RWPE1 (cell line): ENCODE data around the gene VWA7.

Experiments used
- CTCF ChIA-PET: fragments of 350-600 bp; sonication (Branson Sonifier 250); formaldehyde crosslinking; extraction: SDS; loops from one replicate; lab custom pipeline; 2021; lab: Yijun Ruan, JAX
- POLR2A ChIA-PET: fragments of 400-600 bp; formaldehyde crosslinking; extraction: SDS; loops from one replicate; lab custom pipeline; 2020; ENCODE audit warnings: antibody characterized with exemption; ENCODE audit not compliant: low non-redundant PET; lab: Yijun Ruan, JAX
- DNase-seq: peaks from one replicate; pipeline ENCODE4 v3.0.0; 2012; ENCODE audit warnings: low spot score
- H3K27ac ChIP-seq: fragments of 450-650 bp; 2 replicates; pipeline ENCODE4 v1.5.1; 2017
- TF ChIP-seq, protein P1 (sequence below): fragments of 450-650 bp; conservative IDR thresholded peaks from 2 replicates; pipeline ENCODE4 v1.5.1; 2017; ENCODE audit warnings: low read depth, mild to moderate bottlenecking

Gene VWA7

DNA sequence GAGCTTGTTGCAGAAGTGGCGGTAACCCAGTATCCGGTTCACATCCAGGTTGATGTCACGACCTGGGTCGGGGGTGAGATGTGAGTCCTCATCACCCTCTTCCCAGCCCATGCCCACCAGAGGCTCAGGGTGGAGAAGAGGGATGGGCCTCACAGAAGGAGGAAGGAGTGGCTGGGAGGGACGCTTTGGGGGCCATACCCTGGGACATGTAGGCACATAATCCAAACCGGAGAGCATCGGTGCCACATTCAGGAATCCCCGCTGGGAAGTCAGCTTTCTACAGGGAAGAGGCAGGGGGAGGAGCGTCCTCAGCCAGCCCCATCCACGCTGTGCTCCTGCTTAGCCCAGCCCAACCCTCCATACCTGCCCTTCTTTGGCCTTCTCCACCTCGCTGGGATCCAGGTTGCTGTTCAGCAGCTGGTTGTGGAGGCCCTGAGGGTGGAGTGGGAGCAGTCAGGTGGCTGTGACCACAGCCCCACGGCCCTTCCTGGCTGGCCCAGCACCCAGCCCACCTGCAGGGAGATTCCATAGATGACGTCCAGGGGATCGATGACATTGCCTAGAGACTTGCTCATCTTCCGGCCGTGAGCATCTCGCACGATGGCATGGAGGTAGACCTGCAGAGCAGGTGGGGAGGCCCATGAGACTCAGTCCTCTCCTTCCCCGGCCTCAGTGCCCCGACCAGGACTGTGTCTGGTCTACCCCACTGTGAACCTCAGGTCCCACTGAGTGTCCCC, 3.5 kb upstream of the VWA7 start:
- POLR2A ChIA-PET = no interaction called here

DNA sequence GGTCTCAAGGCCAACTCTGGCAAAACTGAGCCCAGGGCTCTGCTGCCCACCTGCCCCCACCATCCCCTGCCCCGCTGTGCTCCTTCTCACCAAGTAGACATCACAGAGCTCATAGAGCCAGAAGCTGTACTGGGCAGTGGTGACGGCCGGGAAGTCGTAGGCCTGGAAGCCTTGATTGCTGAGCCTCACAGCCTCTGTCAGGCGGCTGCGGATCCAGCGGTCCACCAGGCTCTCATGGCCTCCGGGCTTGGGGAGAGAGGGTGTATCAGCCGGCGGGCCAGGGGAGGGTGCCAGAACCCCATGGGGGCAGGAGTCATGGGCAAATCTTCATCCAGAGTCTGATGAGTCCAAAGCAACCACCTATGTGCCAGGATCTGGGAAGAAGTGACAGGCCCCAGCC, 2.8 kb upstream of the VWA7 start:
- DNase-seq = no peak
- TF ChIP-seq, protein P1, sequence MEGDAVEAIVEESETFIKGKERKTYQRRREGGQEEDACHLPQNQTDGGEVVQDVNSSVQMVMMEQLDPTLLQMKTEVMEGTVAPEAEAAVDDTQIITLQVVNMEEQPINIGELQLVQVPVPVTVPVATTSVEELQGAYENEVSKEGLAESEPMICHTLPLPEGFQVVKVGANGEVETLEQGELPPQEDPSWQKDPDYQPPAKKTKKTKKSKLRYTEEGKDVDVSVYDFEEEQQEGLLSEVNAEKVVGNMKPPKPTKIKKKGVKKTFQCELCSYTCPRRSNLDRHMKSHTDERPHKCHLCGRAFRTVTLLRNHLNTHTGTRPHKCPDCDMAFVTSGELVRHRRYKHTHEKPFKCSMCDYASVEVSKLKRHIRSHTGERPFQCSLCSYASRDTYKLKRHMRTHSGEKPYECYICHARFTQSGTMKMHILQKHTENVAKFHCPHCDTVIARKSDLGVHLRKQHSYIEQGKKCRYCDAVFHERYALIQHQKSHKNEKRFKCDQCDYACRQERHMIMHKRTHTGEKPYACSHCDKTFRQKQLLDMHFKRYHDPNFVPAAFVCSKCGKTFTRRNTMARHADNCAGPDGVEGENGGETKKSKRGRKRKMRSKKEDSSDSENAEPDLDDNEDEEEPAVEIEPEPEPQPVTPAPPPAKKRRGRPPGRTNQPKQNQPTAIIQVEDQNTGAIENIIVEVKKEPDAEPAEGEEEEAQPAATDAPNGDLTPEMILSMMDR = no peak
- CTCF ChIA-PET = interaction anchor here (0.9 to 2.0 kb wide), 4 partner anchors 10 to 57 kb away, joined by 4 to 8 read pairs (median 4); partner anchors contain the start of gene MPIG6B
- H3K27ac ChIP-seq = peak overlapping the region; percentile 89
- POLR2A ChIA-PET = no interaction called here

More for the DNA sequence above, 3.5 kb upstream of the VWA7 start:
- H3K27ac ChIP-seq = peak overlapping the region; percentile 89
- CTCF ChIA-PET = interaction anchor here (0.9 to 1.2 kb wide), 3 partner anchors 10 to 58 kb away, joined by 4 to 8 read pairs (median 4); partner anchors contain the start of gene MPIG6B
- DNase-seq = no peak
- TF ChIP-seq, protein P1 = no peak

DNA sequence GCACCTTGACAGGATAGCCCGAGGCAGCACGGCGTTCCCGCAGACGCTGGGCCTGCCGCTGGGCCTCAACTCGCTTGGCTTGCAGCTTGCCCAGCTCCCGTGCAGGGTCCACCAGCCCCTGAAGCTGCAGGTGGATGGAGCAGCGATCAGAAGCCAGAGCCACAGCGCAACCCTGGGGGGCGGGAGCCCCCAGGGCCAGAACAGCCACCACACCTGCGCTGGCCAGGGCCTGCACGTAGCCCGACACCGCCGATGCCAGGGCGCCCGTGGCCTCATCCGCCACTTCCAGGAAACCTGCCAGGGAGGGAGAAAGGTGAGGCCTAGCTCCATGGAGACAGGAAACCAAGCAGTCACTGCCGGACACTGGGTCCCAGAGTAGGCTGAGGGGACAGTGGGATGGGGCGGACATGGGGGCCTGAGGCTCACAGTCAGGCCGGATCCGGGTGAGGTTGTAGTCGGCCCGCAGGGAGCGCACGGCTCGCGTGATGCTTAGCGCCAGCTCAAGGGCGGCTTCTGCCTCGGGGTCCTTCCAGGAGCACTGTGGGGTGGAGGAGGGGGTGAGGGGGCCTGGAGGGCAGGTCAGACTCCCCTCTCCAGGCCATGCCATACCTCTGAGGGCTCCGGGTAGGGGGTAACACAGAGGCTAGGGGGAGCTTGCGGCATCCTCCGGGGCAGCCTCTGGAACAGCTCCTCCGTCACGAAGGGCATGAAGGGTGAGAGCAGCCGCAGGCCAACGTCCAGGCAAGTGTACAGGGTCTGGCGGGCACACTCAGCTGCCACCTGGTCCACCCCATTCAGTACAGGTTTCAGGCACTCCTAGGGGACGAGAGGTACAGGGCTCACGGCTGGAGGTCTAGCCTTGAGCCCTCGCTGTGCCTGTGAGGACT, 2.1 kb upstream of the VWA7 start:
- ChIA-PET POLR2A (no interaction called here), CTCF (interaction anchor here (1.2 to 2.0 kb wide), 2 partner anchors 9 to 17 kb away, joined by 4 to 5 read pairs; no protein-coding TSS in a partner anchor)
- TF ChIP-seq, protein P1 = no peak
- no peak for DNase-seq
- H3K27ac ChIP-seq = peak overlapping the region; percentile 89

DNA sequence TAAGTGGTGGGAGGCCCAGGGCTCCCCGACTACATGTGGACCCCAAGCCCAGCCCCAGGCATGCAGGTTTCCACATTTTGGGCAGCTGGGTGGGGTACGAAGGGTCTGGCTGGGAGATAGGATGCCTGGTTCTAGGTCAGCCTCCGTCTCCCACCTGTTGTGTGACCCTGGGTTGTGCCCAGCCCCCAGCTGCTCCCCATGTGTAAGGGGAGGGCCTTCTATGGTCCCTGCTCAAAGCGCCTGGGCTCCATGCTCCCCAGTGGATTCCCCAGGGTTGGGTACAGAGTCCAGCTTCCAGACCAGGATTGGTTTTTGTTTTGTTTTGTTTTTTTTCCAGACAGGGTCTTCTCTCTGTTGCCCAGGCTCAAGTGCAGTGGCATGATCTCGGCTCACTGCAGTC, 1.1 kb upstream of the VWA7 start:
- no peak for DNase-seq
- ChIA-PET CTCF (interaction anchor here (0.7 to 2.0 kb wide), 2 partner anchors 8 to 40 kb away, joined by 3 to 5 read pairs; no protein-coding TSS in a partner anchor), POLR2A (no interaction called here)
- peak overlapping the region; percentile 89 for H3K27ac ChIP-seq
- TF ChIP-seq, protein P1 = no peak

DNA sequence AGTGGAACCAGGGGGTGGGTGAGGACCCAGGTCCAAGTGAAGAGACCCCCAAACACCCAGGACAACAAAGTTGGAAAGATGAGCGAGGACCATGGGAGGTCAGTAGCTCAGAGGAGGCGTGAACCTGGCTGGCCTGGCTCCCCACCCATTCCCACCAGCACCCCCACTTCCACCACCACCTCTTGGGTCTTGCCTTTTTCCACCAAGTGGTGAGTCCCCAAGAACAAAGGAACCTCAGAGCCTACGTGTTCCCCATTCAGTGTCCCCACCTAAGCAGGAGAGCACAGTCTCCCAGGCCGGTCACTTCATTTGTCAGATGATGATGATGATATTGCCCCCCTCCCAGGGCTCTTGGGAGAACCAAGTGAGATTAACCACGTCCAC, 531 bp upstream of the VWA7 start:
- ChIA-PET CTCF (interaction anchor here (0.5 to 0.7 kb wide), 2 partner anchors 13 to 36 kb away, joined by 3 read pairs; no protein-coding TSS in a partner anchor), POLR2A (no interaction called here)
- DNase-seq = no peak
- H3K27ac ChIP-seq = peak overlapping the region; percentile 89
- TF ChIP-seq, protein P1 = no peak

DNA sequence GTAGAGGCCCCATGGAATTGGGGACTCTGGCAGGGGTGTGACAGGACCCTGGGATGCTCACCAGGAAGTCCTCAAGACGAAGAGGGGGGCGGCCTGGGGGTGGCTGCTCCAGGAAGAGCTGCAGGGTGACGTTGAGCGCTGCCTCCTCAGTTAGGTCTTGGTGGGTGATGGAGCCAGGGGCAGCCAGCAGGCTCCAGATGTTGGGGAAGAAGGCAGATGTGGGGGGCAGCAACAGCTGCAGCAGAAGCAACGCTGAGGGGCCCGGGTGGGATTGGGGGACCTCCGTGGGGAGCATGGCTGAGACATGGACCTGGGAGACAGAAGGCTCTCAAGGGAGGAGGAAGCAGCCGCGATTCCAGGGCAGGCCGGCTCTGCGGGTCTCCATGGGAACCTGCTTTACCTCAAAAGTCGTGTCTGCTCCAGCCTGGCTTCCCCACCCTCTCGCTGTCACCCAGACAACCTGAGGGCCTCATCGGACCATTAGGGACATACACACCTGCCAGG, 591 bp downstream of the VWA7 start:
- TF ChIP-seq, protein P1 = no peak
- peak overlapping the region; percentile 89 for H3K27ac ChIP-seq
- POLR2A ChIA-PET = no interaction called here
- peak; percentile 27 for DNase-seq
- CTCF ChIA-PET = no interaction called here
